OCI-LY7 (cell line): ENCODE data around the gene MICALL2. TPM values are rescaled to one million over a fixed set of nuclear protein-coding genes. Genes with fewer than 3 reads are reported as not detected.
A peak's percentile ranks its signal among the peaks of the same experiment; 100 is the strongest.

Experiments
- BruUV-seq: library from RNA; stranded (reverse); fragments of 400-500 nt; replicated peaks from 2 replicates; lab custom pipeline; 2021; lab: Mats Ljungman, UMichigan
- CTCF ChIA-PET: fragments of 300-600 bp; sonication (Branson Sonifier 250); formaldehyde crosslinking; loops from one replicate; lab custom pipeline; 2022; ENCODE audit warnings: antibody characterized with exemption; ENCODE audit not compliant: unreplicated experiment; lab: Charles Lee
- POLR2A ChIA-PET: fragments of 300-600 bp; sonication (Branson Sonifier 250); formaldehyde crosslinking; loops from one replicate; lab custom pipeline; 2022; ENCODE audit warnings: antibody characterized with exemption; lab: Charles Lee
- DNase-seq: peaks from one replicate; pipeline ENCODE4 v3.0.0-alpha.2; 2015; ENCODE audit warnings: low spot score
- H2AFZ ChIP-seq: fragments of 200-600 bp; sonication (generic), shearing (Covaris generic); 2 replicates; pipeline ENCODE4 v1.6.1; 2014; ENCODE audit warnings: mild to moderate bottlenecking, antibody characterized with exemption, low read length, moderate library complexity
- H3K27ac ChIP-seq: fragments of 200-600 bp; sonication (generic); 2 replicates; pipeline ENCODE4 v1.5.1; 2014; ENCODE audit warnings: mixed run types, low read depth, mild to moderate bottlenecking, moderate library complexity, low read length, inconsistent platforms; ENCODE audit not compliant: poor library complexity, severe bottlenecking
- H3K36me3 ChIP-seq: fragments of 200-600 bp; sonication (generic); 2 replicates; pipeline ENCODE4 v1.6.1; 2014; ENCODE audit warnings: mild to moderate bottlenecking, antibody characterized with exemption, low read length, moderate library complexity, mixed read lengths; ENCODE audit not compliant: insufficient read depth
- H3K4me1 ChIP-seq: fragments of 200-600 bp; sonication (generic); 2 replicates; pipeline ENCODE4 v1.5.1; 2014; ENCODE audit warnings: mild to moderate bottlenecking, low read length; ENCODE audit not compliant: insufficient read depth, poor library complexity, severe bottlenecking
- H3K4me2 ChIP-seq: fragments of 200-600 bp; sonication (generic); 2 replicates; pipeline ENCODE4 v1.6.1; 2014; ENCODE audit warnings: mild to moderate bottlenecking, low read length
- H3K4me3 ChIP-seq: fragments of 200-600 bp; sonication (generic); 2 replicates; pipeline ENCODE4 v1.5.1; 2014; ENCODE audit warnings: mild to moderate bottlenecking, low read depth, low read length; ENCODE audit not compliant: poor library complexity, severe bottlenecking
- H3K79me2 ChIP-seq: fragments of 200-600 bp; sonication (generic); 2 replicates; pipeline ENCODE4 v1.6.1; 2016; ENCODE audit warnings: low read depth, mild to moderate bottlenecking, low read length, moderate library complexity, mixed read lengths; ENCODE audit not compliant: insufficient read depth
- H3K9me2 ChIP-seq: fragments of 200-600 bp; sonication (generic); 2 replicates; pipeline ENCODE4 v1.6.1; 2016; ENCODE audit warnings: mild to moderate bottlenecking, low read length, mixed read lengths; ENCODE audit not compliant: insufficient read depth
- H3K9me3 ChIP-seq: fragments of 200-600 bp; sonication (generic); 2 replicates; pipeline ENCODE4 v1.6.1; 2014; ENCODE audit warnings: mild to moderate bottlenecking, mixed run types, low read length, mixed read lengths
- H4K20me1 ChIP-seq: fragments of 200-600 bp; sonication (generic); 2 replicates; pipeline ENCODE4 v1.6.1; 2014; ENCODE audit warnings: mild to moderate bottlenecking, antibody characterized with exemption, low read length, moderate library complexity, mixed read lengths; ENCODE audit not compliant: insufficient read depth
- CTCF ChIP-seq: fragments of 200-600 bp; sonication (generic); conservative IDR thresholded peaks from 2 replicates; pipeline ENCODE4 v1.5.1; 2014; ENCODE audit warnings: mild to moderate bottlenecking, antibody characterized with exemption, low read length, moderate library complexity, mixed read lengths
- EZH2phosphoT487 ChIP-seq: fragments of 200-600 bp; sonication (generic); IDR thresholded peaks from 2 replicates; pipeline ENCODE4 v1.6.1; 2018; ENCODE audit warnings: low read depth, borderline replicate concordance, mild to moderate bottlenecking, mixed run types, antibody characterized with exemption, low read length, moderate library complexity, mixed read lengths
- intact Hi-C: fragments of 100-400 bp; cut with micrococcal nuclease; formaldehyde crosslinking; loops from one replicate; pipeline ENCODE4 v1.10.0; 2022; ENCODE audit not compliant: unreplicated experiment
- total RNA-seq, 2 experiments: library from RNA; depleted of rRNA in 1 of 2; stranded (reverse); fragments of >200 nt in 1 of 2; shearing (Covaris generic) in 1 of 2; gene quantifications; 2 replicates each; pipeline ENCODE4 v1.2.3, GENCODE V29; 2014 to 2022

MICALL2 gene
- total RNA-seq, 2 experiments from 2014 or later: 1.4 to 4.5 TPM

- H3K27ac ChIP-seq: no peak overlapping the region
- no peaks in the 10 kb centered on the region for H3K79me2 ChIP-seq
- H3K4me1 ChIP-seq: peaks cover 3% of the 10 kb centered on the region
- POLR2A ChIA-PET: interaction anchor here (0.6 kb wide), 1 partner anchor 186 kb away, joined by 3 read pairs; no protein-coding TSS in a partner anchor
- H3K4me3 ChIP-seq: no peak overlapping the region
- no peaks in the 10 kb centered on the region for H3K9me3 ChIP-seq
- DNase-seq: no peak
- TF ChIP-seq CTCF (no peak), EZH2phosphoT487 (no peak)
- intact Hi-C loops: loop anchor here (2.0 to 5.0 kb wide), 2 partner anchors 187 to 222 kb away; no protein-coding TSS in a partner anchor
- no TSS peak for BruUV-seq
- no peak overlapping the region for H3K4me2 ChIP-seq
- H3K9me2 ChIP-seq: no peaks in the 10 kb centered on the region
- no peaks in the 10 kb centered on the region for H4K20me1 ChIP-seq
- H2AFZ ChIP-seq: no peak overlapping the region
- CTCF ChIA-PET: no interaction called here
- no peaks in the 10 kb centered on the region for H3K36me3 ChIP-seq
Observed at GRCh38 chr7:1413936-1414639, 45.2 kb downstream of the MICALL2 start.

- Histone ChIP-seq H3K79me2 (no peaks in the 10 kb centered on the region), H3K9me3 (no peaks in the 10 kb centered on the region), H3K4me1 (peaks cover 3% of the 10 kb centered on the region), H3K4me2 (peak overlapping the region; percentile 73), H2AFZ (peak overlapping the region; percentile 95; the same call in 1 of the 2 replicates), H3K36me3 (no peaks in the 10 kb centered on the region), H3K9me2 (no peaks in the 10 kb centered on the region), H3K27ac (no peak overlapping the region), H3K4me3 (peak overlapping the region; percentile 44), H4K20me1 (no peaks in the 10 kb centered on the region)
- CTCF ChIA-PET: interaction anchor here (0.6 kb wide), 1 partner anchor 220 kb away, joined by 3 read pairs; no protein-coding TSS in a partner anchor
- TF ChIP-seq EZH2phosphoT487 (no peak), CTCF (peak; percentile 90)
- POLR2A ChIA-PET: no interaction called here
- peak; percentile 92 for DNase-seq
- intact Hi-C loops: loop anchor here (2.0 to 5.0 kb wide), 2 partner anchors 186 to 220 kb away; no protein-coding TSS in a partner anchor
- no TSS peak for BruUV-seq
Observed at GRCh38 chr7:1412322-1413261, 46.7 kb downstream of the MICALL2 start.
